ENCODE measurements around the gene FAM9C. TPM values are rescaled to one million over a fixed set of nuclear protein-coding genes. Genes with fewer than 3 reads are reported as not detected.

The FAM9C gene
- total and polyA plus RNA-seq, 12 donors, result 0.07 to 1.00 (median 0.29) TPM; not detected in 6

- intact Hi-C loops (cut with DNase I), result loop anchor here in 1 of 10 donors (10.0 kb wide), 1 partner anchor 177 kb away; no protein-coding TSS in a partner anchor
- Histone ChIP-seq H3K36me3 (no peaks in the 10 kb centered on the region), H3K9me3 (no peaks in the 10 kb centered on the region), H3K27ac (no peak overlapping the region), H3K4me1 (peaks cover 0 to 41% (median 9%) of the 10 kb centered on the region in 9 donors), H3K27me3 (peaks cover 0 to 58% (median 0%) of the 10 kb centered on the region in 7 donors), H3K4me3 (no peak overlapping the region)
- TF ChIP-seq CTCF (IDR thresholded peaks at IDR 0.05), result no peak
- WGBS, 2 donors, result 94 to 95% methylated on average over 8 of the region's 8 CpGs
- DNase-seq (no peak), ATAC-seq (no peak)
Measured at GRCh38 chrX:12987900-12988594, 56.4 kb downstream of the FAM9C start.

GRCh38 chrX:12987340-12987739 is 57.1 kb downstream of the FAM9C start:
- Histone ChIP-seq H3K27me3 (peaks cover 0 to 53% (median 0%) of the 10 kb centered on the region in 7 donors), H3K36me3 (no peaks in the 10 kb centered on the region), H3K4me3 (no peak overlapping the region), H3K9me3 (no peaks in the 10 kb centered on the region), H3K27ac (no peak overlapping the region), H3K4me1 (peaks cover 0 to 47% (median 9%) of the 10 kb centered on the region in 9 donors)
- ATAC-seq, result no peak
- DNase-seq, result no peak
- TF ChIP-seq CTCF (IDR thresholded peaks at IDR 0.05), result no peak
- intact Hi-C loops (cut with DNase I), result loop anchor here in 1 of 10 donors (10.0 kb wide), 1 partner anchor 177 kb away; no protein-coding TSS in a partner anchor
- WGBS, 2 donors, result 91 to 95% methylated on average over 6 of the region's 6 CpGs

GRCh38 chrX:12986886-12987285 is 57.5 kb downstream of the FAM9C start:
- no peak for DNase-seq
- Histone ChIP-seq H3K27me3 (peaks cover 0 to 50% (median 0%) of the 10 kb centered on the region in 7 donors), H3K36me3 (no peaks in the 10 kb centered on the region), H3K27ac (peak overlapping the region in 1 of 10 donors; percentile 55), H3K4me3 (no peak overlapping the region), H3K9me3 (no peaks in the 10 kb centered on the region), H3K4me1 (peaks cover 0 to 52% (median 9%) of the 10 kb centered on the region in 9 donors)
- intact Hi-C loops (cut with DNase I), result loop anchor here in 1 of 10 donors (10.0 kb wide), 1 partner anchor 178 kb away; no protein-coding TSS in a partner anchor
- 53 to 66% methylated on average over 2 of the region's 2 CpGs for WGBS, 2 donors
- ATAC-seq, result no peak
- TF ChIP-seq CTCF (IDR thresholded peaks at IDR 0.05), result no peak

GRCh38 chrX:12986164-12986779 is 58.1 kb downstream of the FAM9C start:
- intact Hi-C loops (cut with DNase I), result loop anchor here in 1 of 10 donors (10.0 kb wide), 1 partner anchor 179 kb away; no protein-coding TSS in a partner anchor

More at GRCh38 chrX:12986164-12986779, 58.1 kb downstream of the FAM9C start:
- H3K27ac ChIP-seq, result peak overlapping the region in 1 of 10 donors; percentile 55
- ATAC-seq (no peak), DNase-seq (no peak)
- H3K4me1 ChIP-seq, result peaks cover 0 to 58% (median 13%) of the 10 kb centered on the region in 9 donors
- no peaks in the 10 kb centered on the region for H3K36me3 ChIP-seq
- TF ChIP-seq CTCF (IDR thresholded peaks at IDR 0.05), result no peak
- WGBS, 2 donors, result 80 to 92% methylated on average over 4 of the region's 4 CpGs
- peaks cover 0 to 52% (median 0%) of the 10 kb centered on the region in 7 donors for H3K27me3 ChIP-seq
- H3K9me3 ChIP-seq, result no peaks in the 10 kb centered on the region
- no peak overlapping the region for H3K4me3 ChIP-seq

Other genes with a start within 250 kb of the FAM9C start
- 1 to 10 TPM in 2 of 10 donors, under 1 TPM in 8; 0.15 to 3.2 (median 0.55) TPM for gene TLR7, start 177.5 kb downstream of the FAM9C start, total RNA-seq
- under 1 TPM; 0.03 to 0.07 TPM for gene TLR7, start 177.5 kb downstream of the FAM9C start, polyA plus RNA-seq
- gene TLR8, start 138.0 kb downstream of the FAM9C start, total RNA-seq, result 1 to 10 TPM in 4 of 10 donors, under 1 TPM in 6; 0.17 to 6.9 (median 0.67) TPM
- under 1 TPM; 0.07 to 0.23 TPM for gene TLR8, start 138.0 kb downstream of the FAM9C start, polyA plus RNA-seq
- 1,000 to 10,000 TPM in 3 of 10 donors, 100 to 1,000 TPM in 7; 700 to 2,442 (median 850) TPM for gene TMSB4X, start 69.5 kb downstream of the FAM9C start, total RNA-seq
- 1,000 to 10,000 TPM; 2,617 to 3,026 TPM for gene TMSB4X, start 69.5 kb downstream of the FAM9C start, polyA plus RNA-seq